ENCODE results near the gene PKDREJ.

GRCh38 chr22:46280063-46280817 is 17.1 kb upstream of the PKDREJ start:
- no peak for TF ChIP-seq CTCF (IDR thresholded peaks at IDR 0.05)
- no peak for TF ChIP-seq ZFX (IDR thresholded peaks at IDR 0.05; ENCODE audit: borderline replicate concordance)

Measured in 22Rv1 (cell line).